Subcutaneous adipose tissue (tissue), 4 donors: ENCODE measurements around the gene TTC27. TPM values are rescaled to one million over a fixed set of nuclear protein-coding genes. Genes with fewer than 3 reads are reported as not detected.

Experiments used
- CTCF ChIP-seq: fragments of 450-650 bp; IDR thresholded peaks from one replicate; pipeline ENCODE4 v1.5.1; 2016; ENCODE audit warnings: low read depth, mild to moderate bottlenecking, control low read depth, antibody characterized with exemption, moderate library complexity
- total RNA-seq, 4 donors: library from RNA; depleted of rRNA; stranded (reverse); fragments of >200 nt; gene quantifications; one replicate each; pipeline ENCODE4 v1.1.0, GENCODE V29; 2016

Gene TTC27
- total RNA-seq, 4 donors from 2014 or later = 13.6 to 18.6 (median 15.5) TPM

GRCh38 chr2:32792416-32792815 lies 164.6 kb downstream of the TTC27 start:
- TF ChIP-seq CTCF = no peak

- TF ChIP-seq CTCF = no peak
Observed at GRCh38 chr2:32798829-32799228, 171.0 kb downstream of the TTC27 start.

- no peak for TF ChIP-seq CTCF
Observed at GRCh38 chr2:32801741-32802140, 173.9 kb downstream of the TTC27 start.

GRCh38 chr2:32802877-32803276 lies 175.0 kb downstream of the TTC27 start:
- no peak for TF ChIP-seq CTCF

- TF ChIP-seq CTCF = no peak
Observed at GRCh38 chr2:32804205-32804604, 176.4 kb downstream of the TTC27 start.

- TF ChIP-seq CTCF = no peak
Observed at GRCh38 chr2:32805104-32806095, 177.6 kb downstream of the TTC27 start.

GRCh38 chr2:32806857-32807256 lies 179.0 kb downstream of the TTC27 start:
- no peak for TF ChIP-seq CTCF
